A673 (cell line): Measurements from ENCODE around the gene AGMO.

Source experiments
- EZH2 ChIP-seq: fragments of 200-600 bp; sonication (generic); IDR thresholded peaks from 2 replicates; pipeline ENCODE4 v1.6.1; 2017; ENCODE audit warnings: borderline replicate concordance, low read depth, mild to moderate bottlenecking, mixed read lengths, antibody characterized with exemption, low read length; ENCODE audit not compliant: poor library complexity, severe bottlenecking
- TF ChIP-seq, protein P1 (sequence below): fragments of 300-800, 200-600 bp; sonication (generic); conservative IDR thresholded peaks from 2 replicates; pipeline ENCODE4 v1.5.1; 2017; ENCODE audit warnings: low read depth, mild to moderate bottlenecking, antibody characterized with exemption, low read length, moderate library complexity, mixed read lengths

DNA sequence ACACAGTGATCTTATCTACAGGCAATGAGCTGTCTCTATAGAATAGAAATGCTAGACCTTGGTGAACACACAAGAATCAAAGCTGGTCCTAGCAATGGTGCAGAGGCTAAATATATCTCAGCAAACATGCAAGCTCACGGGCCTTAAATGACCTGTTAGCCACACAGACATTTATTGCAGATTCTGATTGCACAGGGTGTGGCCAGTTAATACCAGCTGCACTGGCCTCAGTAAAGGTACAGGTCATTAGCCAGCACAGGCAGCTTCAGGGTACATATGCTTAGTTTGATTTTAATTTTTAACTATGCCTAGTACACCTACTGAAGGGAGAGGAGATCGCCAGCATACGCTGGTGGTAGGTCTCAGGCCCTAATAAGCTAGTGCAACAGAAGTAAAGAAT, 393.9 kb downstream of the AGMO start:
- TF ChIP-seq, protein P1, sequence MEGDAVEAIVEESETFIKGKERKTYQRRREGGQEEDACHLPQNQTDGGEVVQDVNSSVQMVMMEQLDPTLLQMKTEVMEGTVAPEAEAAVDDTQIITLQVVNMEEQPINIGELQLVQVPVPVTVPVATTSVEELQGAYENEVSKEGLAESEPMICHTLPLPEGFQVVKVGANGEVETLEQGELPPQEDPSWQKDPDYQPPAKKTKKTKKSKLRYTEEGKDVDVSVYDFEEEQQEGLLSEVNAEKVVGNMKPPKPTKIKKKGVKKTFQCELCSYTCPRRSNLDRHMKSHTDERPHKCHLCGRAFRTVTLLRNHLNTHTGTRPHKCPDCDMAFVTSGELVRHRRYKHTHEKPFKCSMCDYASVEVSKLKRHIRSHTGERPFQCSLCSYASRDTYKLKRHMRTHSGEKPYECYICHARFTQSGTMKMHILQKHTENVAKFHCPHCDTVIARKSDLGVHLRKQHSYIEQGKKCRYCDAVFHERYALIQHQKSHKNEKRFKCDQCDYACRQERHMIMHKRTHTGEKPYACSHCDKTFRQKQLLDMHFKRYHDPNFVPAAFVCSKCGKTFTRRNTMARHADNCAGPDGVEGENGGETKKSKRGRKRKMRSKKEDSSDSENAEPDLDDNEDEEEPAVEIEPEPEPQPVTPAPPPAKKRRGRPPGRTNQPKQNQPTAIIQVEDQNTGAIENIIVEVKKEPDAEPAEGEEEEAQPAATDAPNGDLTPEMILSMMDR: no peak
- TF ChIP-seq EZH2: no peak
